ENCODE results near the gene PARD6B. TPM values are rescaled to one million over a fixed set of nuclear protein-coding genes. Genes with fewer than 3 reads are reported as not detected.

PARD6B gene
- total RNA-seq, 1 experiment from 2014 or later = 29.6 TPM

DNA sequence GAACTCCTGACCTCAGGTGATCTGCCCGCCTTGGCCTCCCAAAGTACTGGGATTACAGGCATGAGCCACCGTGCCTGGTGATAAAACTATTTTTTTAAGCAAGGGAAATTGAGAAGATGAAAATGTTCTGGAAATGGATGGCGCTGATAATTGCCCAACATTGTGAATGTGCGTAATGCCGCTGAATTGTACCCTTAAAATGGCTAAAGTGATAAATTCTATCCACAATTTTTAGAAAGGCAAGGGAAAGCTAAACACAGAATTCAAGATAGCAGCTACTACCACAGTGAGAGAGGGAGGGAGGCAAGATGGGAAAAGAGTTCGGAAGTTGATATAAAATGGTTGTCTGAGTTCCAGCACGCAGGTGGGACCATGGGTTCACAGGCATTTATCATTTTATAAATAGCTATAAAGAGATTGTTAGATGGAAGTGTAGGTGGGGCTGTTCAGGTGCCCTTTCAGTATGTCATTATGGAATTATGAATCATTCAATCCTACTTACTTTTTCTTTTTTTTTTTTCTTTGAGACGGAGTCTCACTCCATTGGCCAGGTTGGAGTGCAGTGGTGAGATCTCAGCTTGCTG, 48.3 kb upstream of the PARD6B start:
- Mint-ChIP-seq H3K4me3 (no peak overlapping the region), H3K27me3 (ENCODE audit: low read depth) (no peaks in the 10 kb centered on the region), H3K9me3 (peaks cover 3% of the 10 kb centered on the region; the same call in 1 of the 2 replicates), H3K4me1 (peaks cover 20% of the 10 kb centered on the region), H3K36me3 (peaks cover 2% of the 10 kb centered on the region; the same call in 1 of the 2 replicates), H3K27ac (no peak overlapping the region)
- TF ChIP-seq, protein P1, sequence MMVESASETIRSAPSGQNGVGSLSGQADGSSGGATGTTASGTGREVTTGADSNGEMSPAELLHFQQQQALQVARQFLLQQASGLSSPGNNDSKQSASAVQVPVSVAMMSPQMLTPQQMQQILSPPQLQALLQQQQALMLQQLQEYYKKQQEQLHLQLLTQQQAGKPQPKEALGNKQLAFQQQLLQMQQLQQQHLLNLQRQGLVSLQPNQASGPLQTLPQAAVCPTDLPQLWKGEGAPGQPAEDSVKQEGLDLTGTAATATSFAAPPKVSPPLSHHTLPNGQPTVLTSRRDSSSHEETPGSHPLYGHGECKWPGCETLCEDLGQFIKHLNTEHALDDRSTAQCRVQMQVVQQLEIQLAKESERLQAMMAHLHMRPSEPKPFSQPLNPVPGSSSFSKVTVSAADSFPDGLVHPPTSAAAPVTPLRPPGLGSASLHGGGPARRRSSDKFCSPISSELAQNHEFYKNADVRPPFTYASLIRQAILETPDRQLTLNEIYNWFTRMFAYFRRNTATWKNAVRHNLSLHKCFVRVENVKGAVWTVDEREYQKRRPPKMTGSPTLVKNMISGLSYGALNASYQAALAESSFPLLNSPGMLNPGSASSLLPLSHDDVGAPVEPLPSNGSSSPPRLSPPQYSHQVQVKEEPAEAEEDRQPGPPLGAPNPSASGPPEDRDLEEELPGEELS (CRISPR knock-in tag; IDR thresholded peaks at IDR 0.05) = no peak
- TF ChIP-seq CBFB (CRISPR knock-in tag; IDR thresholded peaks at IDR 0.05; ENCODE audit: low read depth) (no peak), FOXJ3 (CRISPR knock-in tag; IDR thresholded peaks at IDR 0.05; ENCODE audit: borderline replicate concordance) (no peak), JAZF1 (CRISPR knock-in tag; IDR thresholded peaks at IDR 0.05) (no peak), NR2C2 (CRISPR knock-in tag; IDR thresholded peaks at IDR 0.05) (no peak)
- TF ChIP-seq, protein P2, sequence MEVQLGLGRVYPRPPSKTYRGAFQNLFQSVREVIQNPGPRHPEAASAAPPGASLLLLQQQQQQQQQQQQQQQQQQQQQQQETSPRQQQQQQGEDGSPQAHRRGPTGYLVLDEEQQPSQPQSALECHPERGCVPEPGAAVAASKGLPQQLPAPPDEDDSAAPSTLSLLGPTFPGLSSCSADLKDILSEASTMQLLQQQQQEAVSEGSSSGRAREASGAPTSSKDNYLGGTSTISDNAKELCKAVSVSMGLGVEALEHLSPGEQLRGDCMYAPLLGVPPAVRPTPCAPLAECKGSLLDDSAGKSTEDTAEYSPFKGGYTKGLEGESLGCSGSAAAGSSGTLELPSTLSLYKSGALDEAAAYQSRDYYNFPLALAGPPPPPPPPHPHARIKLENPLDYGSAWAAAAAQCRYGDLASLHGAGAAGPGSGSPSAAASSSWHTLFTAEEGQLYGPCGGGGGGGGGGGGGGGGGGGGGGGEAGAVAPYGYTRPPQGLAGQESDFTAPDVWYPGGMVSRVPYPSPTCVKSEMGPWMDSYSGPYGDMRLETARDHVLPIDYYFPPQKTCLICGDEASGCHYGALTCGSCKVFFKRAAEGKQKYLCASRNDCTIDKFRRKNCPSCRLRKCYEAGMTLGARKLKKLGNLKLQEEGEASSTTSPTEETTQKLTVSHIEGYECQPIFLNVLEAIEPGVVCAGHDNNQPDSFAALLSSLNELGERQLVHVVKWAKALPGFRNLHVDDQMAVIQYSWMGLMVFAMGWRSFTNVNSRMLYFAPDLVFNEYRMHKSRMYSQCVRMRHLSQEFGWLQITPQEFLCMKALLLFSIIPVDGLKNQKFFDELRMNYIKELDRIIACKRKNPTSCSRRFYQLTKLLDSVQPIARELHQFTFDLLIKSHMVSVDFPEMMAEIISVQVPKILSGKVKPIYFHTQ (CRISPR knock-in tag; IDR thresholded peaks at IDR 0.05) = no peak
- TF ChIP-seq, protein P3, sequence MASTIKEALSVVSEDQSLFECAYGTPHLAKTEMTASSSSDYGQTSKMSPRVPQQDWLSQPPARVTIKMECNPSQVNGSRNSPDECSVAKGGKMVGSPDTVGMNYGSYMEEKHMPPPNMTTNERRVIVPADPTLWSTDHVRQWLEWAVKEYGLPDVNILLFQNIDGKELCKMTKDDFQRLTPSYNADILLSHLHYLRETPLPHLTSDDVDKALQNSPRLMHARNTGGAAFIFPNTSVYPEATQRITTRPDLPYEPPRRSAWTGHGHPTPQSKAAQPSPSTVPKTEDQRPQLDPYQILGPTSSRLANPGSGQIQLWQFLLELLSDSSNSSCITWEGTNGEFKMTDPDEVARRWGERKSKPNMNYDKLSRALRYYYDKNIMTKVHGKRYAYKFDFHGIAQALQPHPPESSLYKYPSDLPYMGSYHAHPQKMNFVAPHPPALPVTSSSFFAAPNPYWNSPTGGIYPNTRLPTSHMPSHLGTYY (CRISPR knock-in tag; IDR thresholded peaks at IDR 0.05) = no peak
- TF ChIP-seq, protein P4, sequence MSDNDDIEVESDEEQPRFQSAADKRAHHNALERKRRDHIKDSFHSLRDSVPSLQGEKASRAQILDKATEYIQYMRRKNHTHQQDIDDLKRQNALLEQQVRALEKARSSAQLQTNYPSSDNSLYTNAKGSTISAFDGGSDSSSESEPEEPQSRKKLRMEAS (CRISPR knock-in tag; IDR thresholded peaks at IDR 0.05) = no peak
- TF ChIP-seq, protein P5, sequence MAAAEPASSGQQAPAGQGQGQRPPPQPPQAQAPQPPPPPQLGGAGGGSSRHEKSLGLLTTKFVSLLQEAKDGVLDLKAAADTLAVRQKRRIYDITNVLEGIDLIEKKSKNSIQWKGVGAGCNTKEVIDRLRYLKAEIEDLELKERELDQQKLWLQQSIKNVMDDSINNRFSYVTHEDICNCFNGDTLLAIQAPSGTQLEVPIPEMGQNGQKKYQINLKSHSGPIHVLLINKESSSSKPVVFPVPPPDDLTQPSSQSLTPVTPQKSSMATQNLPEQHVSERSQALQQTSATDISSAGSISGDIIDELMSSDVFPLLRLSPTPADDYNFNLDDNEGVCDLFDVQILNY (CRISPR knock-in tag; IDR thresholded peaks at IDR 0.05) = no peak
- POLR2A ChIA-PET = no interaction called here
- DNase-seq (ENCODE audit: low spot score) (no peak), ATAC-seq (no peak)
- CTCF ChIA-PET = no interaction called here

DNA sequence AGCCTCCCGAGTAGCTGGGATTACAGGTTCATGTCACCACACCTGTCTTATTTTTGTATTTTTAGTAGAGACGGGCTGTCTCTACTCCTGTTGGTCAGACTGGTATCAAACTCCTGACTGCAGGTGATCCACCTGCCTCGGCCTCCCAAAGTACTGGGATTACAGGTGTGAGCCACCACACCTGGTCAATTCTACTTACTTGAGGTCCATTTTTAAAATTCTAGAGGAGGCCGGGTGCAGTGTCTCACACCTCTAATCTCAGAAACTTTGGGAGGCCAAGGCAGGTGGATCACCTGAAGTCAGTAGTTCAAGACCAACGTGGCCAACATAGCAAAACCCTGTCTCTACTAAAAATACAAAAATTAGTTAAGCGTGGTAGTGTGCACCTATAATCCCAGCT, 47.8 kb upstream of the PARD6B start:
- ATAC-seq (no peak), DNase-seq (ENCODE audit: low spot score) (no peak)
- peaks cover 17% of the 10 kb centered on the region for H3K4me1 Mint-ChIP-seq
- CTCF ChIA-PET = interaction anchor here (1.1 kb wide), 1 partner anchor 20 kb away, joined by 3 read pairs; no protein-coding TSS in a partner anchor
- H3K27ac Mint-ChIP-seq = no peak overlapping the region
- H3K36me3 Mint-ChIP-seq = peaks cover 2% of the 10 kb centered on the region; the same call in 1 of the 2 replicates
- H3K27me3 Mint-ChIP-seq (ENCODE audit: low read depth) = no peaks in the 10 kb centered on the region
- POLR2A ChIA-PET = no interaction called here
- peaks cover 3% of the 10 kb centered on the region; the same call in 1 of the 2 replicates for H3K9me3 Mint-ChIP-seq
- H3K4me3 Mint-ChIP-seq = no peak overlapping the region
- TF ChIP-seq CREM (CRISPR knock-in tag; IDR thresholded peaks at IDR 0.05) = no peak
- no peak for TF ChIP-seq ZNF671 (CRISPR knock-in tag; IDR thresholded peaks at IDR 0.05)
- TF ChIP-seq GABPB1 (CRISPR knock-in tag; IDR thresholded peaks at IDR 0.05) = no peak
- TF ChIP-seq ZNF317 (CRISPR knock-in tag; IDR thresholded peaks at IDR 0.05; ENCODE audit: borderline replicate concordance, low read depth) = no peak
- TF ChIP-seq ZNF263 (CRISPR knock-in tag; IDR thresholded peaks at IDR 0.05; ENCODE audit: low read depth) = no peak
- TF ChIP-seq RORB (CRISPR knock-in tag; IDR thresholded peaks at IDR 0.05) = no peak
- no peak for TF ChIP-seq GRHL2 (CRISPR knock-in tag; IDR thresholded peaks at IDR 0.05; ENCODE audit: insufficient replicate concordance, severe bottlenecking)
- TF ChIP-seq, protein P6, sequence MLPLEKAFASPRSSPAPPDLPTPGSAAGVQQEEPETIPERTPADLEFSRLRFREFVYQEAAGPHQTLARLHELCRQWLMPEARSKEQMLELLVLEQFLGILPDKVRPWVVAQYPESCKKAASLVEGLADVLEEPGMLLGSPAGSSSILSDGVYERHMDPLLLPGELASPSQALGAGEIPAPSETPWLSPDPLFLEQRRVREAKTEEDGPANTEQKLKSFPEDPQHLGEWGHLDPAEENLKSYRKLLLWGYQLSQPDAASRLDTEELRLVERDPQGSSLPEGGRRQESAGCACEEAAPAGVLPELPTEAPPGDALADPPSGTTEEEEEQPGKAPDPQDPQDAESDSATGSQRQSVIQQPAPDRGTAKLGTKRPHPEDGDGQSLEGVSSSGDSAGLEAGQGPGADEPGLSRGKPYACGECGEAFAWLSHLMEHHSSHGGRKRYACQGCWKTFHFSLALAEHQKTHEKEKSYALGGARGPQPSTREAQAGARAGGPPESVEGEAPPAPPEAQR (CRISPR knock-in tag; IDR thresholded peaks at IDR 0.05) = no peak
- TF ChIP-seq TCF7 (CRISPR knock-in tag; IDR thresholded peaks at IDR 0.05; ENCODE audit: low read depth) = no peak
- TF ChIP-seq ZNF396 (CRISPR knock-in tag; IDR thresholded peaks at IDR 0.05; ENCODE audit: borderline replicate concordance) = no peak
- TF ChIP-seq CREB1 (CRISPR knock-in tag; IDR thresholded peaks at IDR 0.05) = no peak
- TF ChIP-seq, protein P7, sequence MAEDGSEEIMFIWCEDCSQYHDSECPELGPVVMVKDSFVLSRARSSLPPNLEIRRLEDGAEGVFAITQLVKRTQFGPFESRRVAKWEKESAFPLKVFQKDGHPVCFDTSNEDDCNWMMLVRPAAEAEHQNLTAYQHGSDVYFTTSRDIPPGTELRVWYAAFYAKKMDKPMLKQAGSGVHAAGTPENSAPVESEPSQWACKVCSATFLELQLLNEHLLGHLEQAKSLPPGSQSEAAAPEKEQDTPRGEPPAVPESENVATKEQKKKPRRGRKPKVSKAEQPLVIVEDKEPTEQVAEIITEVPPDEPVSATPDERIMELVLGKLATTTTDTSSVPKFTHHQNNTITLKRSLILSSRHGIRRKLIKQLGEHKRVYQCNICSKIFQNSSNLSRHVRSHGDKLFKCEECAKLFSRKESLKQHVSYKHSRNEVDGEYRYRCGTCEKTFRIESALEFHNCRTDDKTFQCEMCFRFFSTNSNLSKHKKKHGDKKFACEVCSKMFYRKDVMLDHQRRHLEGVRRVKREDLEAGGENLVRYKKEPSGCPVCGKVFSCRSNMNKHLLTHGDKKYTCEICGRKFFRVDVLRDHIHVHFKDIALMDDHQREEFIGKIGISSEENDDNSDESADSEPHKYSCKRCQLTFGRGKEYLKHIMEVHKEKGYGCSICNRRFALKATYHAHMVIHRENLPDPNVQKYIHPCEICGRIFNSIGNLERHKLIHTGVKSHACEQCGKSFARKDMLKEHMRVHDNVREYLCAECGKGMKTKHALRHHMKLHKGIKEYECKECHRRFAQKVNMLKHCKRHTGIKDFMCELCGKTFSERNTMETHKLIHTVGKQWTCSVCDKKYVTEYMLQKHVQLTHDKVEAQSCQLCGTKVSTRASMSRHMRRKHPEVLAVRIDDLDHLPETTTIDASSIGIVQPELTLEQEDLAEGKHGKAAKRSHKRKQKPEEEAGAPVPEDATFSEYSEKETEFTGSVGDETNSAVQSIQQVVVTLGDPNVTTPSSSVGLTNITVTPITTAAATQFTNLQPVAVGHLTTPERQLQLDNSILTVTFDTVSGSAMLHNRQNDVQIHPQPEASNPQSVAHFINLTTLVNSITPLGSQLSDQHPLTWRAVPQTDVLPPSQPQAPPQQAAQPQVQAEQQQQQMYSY (CRISPR knock-in tag; IDR thresholded peaks at IDR 0.05) = no peak
